Measurements from ENCODE around the gene THBS4. TPM values are rescaled to one million over a fixed set of nuclear protein-coding genes. Genes with fewer than 3 reads are reported as not detected.

The THBS4 gene
- total and polyA plus RNA-seq, 9 of the 15 experiments (the other 6 are each of a cell fraction or from before 2014, with no cell fraction given): 0.07 to 0.08 TPM; not detected in 7

DNA sequence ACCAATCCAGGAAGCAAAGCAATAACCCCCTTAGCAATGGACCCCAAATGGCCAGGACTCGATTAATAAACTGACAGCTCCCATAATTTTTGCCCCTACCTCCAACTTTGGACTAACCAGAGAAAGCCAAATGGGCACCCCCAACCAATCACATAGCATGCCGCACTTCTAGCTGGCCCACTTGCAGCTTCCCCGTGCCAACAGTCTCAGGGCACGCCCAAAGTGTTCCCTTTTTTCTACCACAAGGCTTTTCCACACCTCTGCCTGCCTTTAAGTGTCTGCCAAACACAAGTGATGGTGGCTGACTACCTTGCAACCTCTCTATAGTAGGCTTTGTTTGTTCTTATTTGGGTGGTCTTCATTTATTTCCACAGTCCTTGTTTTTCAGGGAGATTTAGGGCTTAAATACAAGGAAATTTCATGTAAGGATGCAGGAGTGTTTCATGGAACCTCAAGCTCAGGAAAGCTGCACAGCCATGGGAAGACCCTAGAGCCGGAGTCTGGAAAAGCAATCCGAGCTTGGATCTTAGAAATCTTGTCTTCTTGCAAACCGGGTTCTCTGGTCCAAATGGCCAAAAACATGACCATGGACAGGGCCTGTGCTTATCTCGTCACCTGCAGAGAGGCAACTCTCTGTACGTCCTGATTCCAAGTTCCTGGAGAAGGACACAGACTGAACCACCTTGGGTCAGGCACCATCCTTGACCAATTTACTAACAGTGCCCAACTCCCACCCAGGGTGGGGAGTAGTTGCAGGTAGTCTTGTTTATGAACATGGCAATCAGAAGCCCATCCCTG is 89.2 kb downstream of the THBS4 start:
- FAIRE-seq: no peak
- no peak for ATAC-seq
- no TSS peak for BruUV-seq (replicated peaks)

More for the DNA sequence above, 89.2 kb downstream of the THBS4 start:
- no peaks in the 10 kb centered on the region for H3K4me1 ChIP-seq (replicated peaks in 1 of 2; ENCODE audit: control insufficient read depth in 2 of 2, insufficient read depth in 2 of 2, low read length in 2 of 2)
- H3K36me3 ChIP-seq (ENCODE audit: control insufficient read depth, insufficient read depth, low read length): no peaks in the 10 kb centered on the region
- H3K27me3 ChIP-seq (ENCODE audit: control insufficient read depth in 2 of 2, insufficient read depth in 2 of 2, low read length in 2 of 2): peaks cover 3 to 16% of the 10 kb centered on the region in 2 experiments
- no peak overlapping the region for H3K27ac ChIP-seq (ENCODE audit: extremely low read depth, low read depth, low read length)
- H3K9me3 ChIP-seq (replicated peaks; ENCODE audit: control insufficient read depth, insufficient read depth, low read depth, low read length): 0 out of 2 replicates have a peak, but pooled peaks cover 3% of the 10 kb centered on the region
- POLR2A ChIA-PET: interaction anchor here (1.0 kb wide), 1 partner anchor 10 kb away, joined by 3 read pairs; no protein-coding TSS in a partner anchor
- 6% methylated on average over 9 of the region's 9 CpGs for WGBS (ENCODE audit: insufficient coverage, low coverage, missing lambda C conversion rate)
- no peak overlapping the region for H3K4me2 ChIP-seq (ENCODE audit: insufficient read depth, low read length)
- TF ChIP-seq PYGO2 (tag; IDR thresholded peaks at IDR 0.05) (no peak), ERF (CRISPR knock-in tag; IDR thresholded peaks at IDR 0.05) (no peak)
- TF ChIP-seq, protein P1, sequence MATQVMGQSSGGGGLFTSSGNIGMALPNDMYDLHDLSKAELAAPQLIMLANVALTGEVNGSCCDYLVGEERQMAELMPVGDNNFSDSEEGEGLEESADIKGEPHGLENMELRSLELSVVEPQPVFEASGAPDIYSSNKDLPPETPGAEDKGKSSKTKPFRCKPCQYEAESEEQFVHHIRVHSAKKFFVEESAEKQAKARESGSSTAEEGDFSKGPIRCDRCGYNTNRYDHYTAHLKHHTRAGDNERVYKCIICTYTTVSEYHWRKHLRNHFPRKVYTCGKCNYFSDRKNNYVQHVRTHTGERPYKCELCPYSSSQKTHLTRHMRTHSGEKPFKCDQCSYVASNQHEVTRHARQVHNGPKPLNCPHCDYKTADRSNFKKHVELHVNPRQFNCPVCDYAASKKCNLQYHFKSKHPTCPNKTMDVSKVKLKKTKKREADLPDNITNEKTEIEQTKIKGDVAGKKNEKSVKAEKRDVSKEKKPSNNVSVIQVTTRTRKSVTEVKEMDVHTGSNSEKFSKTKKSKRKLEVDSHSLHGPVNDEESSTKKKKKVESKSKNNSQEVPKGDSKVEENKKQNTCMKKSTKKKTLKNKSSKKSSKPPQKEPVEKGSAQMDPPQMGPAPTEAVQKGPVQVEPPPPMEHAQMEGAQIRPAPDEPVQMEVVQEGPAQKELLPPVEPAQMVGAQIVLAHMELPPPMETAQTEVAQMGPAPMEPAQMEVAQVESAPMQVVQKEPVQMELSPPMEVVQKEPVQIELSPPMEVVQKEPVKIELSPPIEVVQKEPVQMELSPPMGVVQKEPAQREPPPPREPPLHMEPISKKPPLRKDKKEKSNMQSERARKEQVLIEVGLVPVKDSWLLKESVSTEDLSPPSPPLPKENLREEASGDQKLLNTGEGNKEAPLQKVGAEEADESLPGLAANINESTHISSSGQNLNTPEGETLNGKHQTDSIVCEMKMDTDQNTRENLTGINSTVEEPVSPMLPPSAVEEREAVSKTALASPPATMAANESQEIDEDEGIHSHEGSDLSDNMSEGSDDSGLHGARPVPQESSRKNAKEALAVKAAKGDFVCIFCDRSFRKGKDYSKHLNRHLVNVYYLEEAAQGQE (IDR thresholded peaks at IDR 0.05; ENCODE audit: borderline replicate concordance): peak; percentile 68
- TF ChIP-seq, protein P1 (CRISPR knock-in tag; IDR thresholded peaks at IDR 0.05; ENCODE audit: low read depth): no peak
- in situ Hi-C loops (cut with MboI) (loop anchor here (25.0 kb wide), 1 partner anchor 1063 kb away; no protein-coding TSS in a partner anchor), intact Hi-C loops (cut with micrococcal nuclease) (no loop called here)
- DNase-seq (ENCODE audit: extremely low read depth in 1 of 4, low spot score in 3 of 4): no peak
- no peaks in the 10 kb centered on the region for H3K9me1 ChIP-seq (ENCODE audit: control insufficient read depth, insufficient read depth, low read length)
- H3K79me2 ChIP-seq (ENCODE audit: control insufficient read depth, insufficient read depth, low read length): no peaks in the 10 kb centered on the region
- CTCF ChIA-PET (ENCODE audit: low intra/inter-chr PET ratio): no interaction called here
- no peak overlapping the region for H3K4me3 ChIP-seq
- no peak overlapping the region for H3K9ac ChIP-seq (ENCODE audit: insufficient read depth in 1 of 2, low read depth in 2 of 2, low read length in 2 of 2)
- H4K20me1 ChIP-seq (replicated peaks; ENCODE audit: control insufficient read depth, insufficient read depth, low read length): no peaks in the 10 kb centered on the region
- no peak overlapping the region for H2AFZ ChIP-seq (ENCODE audit: low read depth, low read length)
